ENCODE measurements around the gene AKAP7. TPM values are rescaled to one million over a fixed set of nuclear protein-coding genes. Genes with fewer than 3 reads are reported as not detected.

AKAP7 gene
- total and polyA plus RNA-seq, 2 donors (not counting 3 experiments of a cell fraction or from before 2014, with no cell fraction given), result 0.76 to 3.3 TPM

- BruUV-seq (replicated peaks), result no TSS peak
- POLR2A ChIA-PET, result no interaction called here
These were observed 134.5 kb downstream of the AKAP7 start for GRCh38 chr6:131269565-131270391.

More at GRCh38 chr6:131269565-131270391, 134.5 kb downstream of the AKAP7 start:
- no peak overlapping the region for H3K9ac ChIP-seq (replicated peaks; ENCODE audit: extremely low read depth, insufficient read depth, low read length)
- TF ChIP-seq EZH2 (IDR thresholded peaks at IDR 0.05; ENCODE audit: borderline replicate concordance, low read depth, low read length, severe bottlenecking) (no peak), POLR2A (IDR thresholded peaks at IDR 0.05; ENCODE audit: low read depth, low read length) (no peak), MAX (IDR thresholded peaks at IDR 0.05; ENCODE audit: insufficient read depth, insufficient read length) (no peak), CTCF (IDR thresholded peaks at IDR 0.05; ENCODE audit: extremely low read depth in 1 of 2, insufficient read depth in 1 of 2, low read depth in 1 of 2, low read length in 2 of 2) (no peak), GATA2 (IDR thresholded peaks at IDR 0.05; ENCODE audit: insufficient read depth, insufficient read length, low read depth, low read length) (no peak), JUN (IDR thresholded peaks at IDR 0.05; ENCODE audit: borderline replicate concordance, insufficient read depth, insufficient read length, low read depth) (no peak), FOS (IDR thresholded peaks at IDR 0.05; ENCODE audit: borderline replicate concordance, insufficient read depth, low read length) (no peak), POLR2AphosphoS5 (IDR thresholded peaks at IDR 0.05; ENCODE audit: insufficient read depth, low read depth, low read length) (no peak)
- FAIRE-seq, result no peak
- H3K27ac ChIP-seq (ENCODE audit: insufficient read depth, low read depth, low read length), result no peak overlapping the region
- intact Hi-C loops (cut with micrococcal nuclease) (no loop called here), dilution Hi-C loops (cut with MboI; ENCODE audit: extremely low pct_ligation_motif_present, low sequenced_read_pairs) (no loop called here)
- CTCF ChIA-PET, result no interaction called here
- no peak for DNase-seq (ENCODE audit: low read depth, low spot score)
- H3K36me3 ChIP-seq (ENCODE audit: control insufficient read depth in 2 of 2, extremely low read depth in 1 of 2, insufficient read depth in 2 of 2, low read length in 2 of 2), result no peaks in the 10 kb centered on the region
- H3K4me1 ChIP-seq (ENCODE audit: control insufficient read depth, extremely low read depth, insufficient read depth, low read length), result no peaks in the 10 kb centered on the region
- no peak overlapping the region for H3K4me2 ChIP-seq (ENCODE audit: insufficient read depth, low read length)
- H3K9me3 ChIP-seq (replicated peaks; ENCODE audit: control insufficient read depth, insufficient read depth, low read length), result no peaks in the 10 kb centered on the region
- H3K27me3 ChIP-seq (ENCODE audit: control insufficient read depth in 2 of 2, insufficient read depth in 2 of 2, low read length in 2 of 2), result no peaks in the 10 kb centered on the region
- H3K79me2 ChIP-seq (ENCODE audit: control insufficient read depth, insufficient read depth, low read length), result no peaks in the 10 kb centered on the region
- H4K20me1 ChIP-seq (replicated peaks; ENCODE audit: control insufficient read depth, extremely low read depth, insufficient read depth, low read length), result no peaks in the 10 kb centered on the region
- no peak overlapping the region for H2AFZ ChIP-seq (ENCODE audit: low read depth, low read length)
- no peak overlapping the region for H3K4me3 ChIP-seq (replicated peaks in 1 of 3; ENCODE audit: insufficient read depth in 1 of 3, low read depth in 1 of 3, low read length in 3 of 3)
- no peaks in the 10 kb centered on the region for H3K9me1 ChIP-seq (replicated peaks; ENCODE audit: control insufficient read depth, extremely low read depth, insufficient read depth, low read length)
